AML-193 (cell line): ENCODE measurements around the gene CCRL2.
"Not testable (repeated sequence)": the region's sequence is repeated elsewhere in the genome, so short reads cannot be mapped to it uniquely, and the experiment has no call there.

Source experiments
- DNase-seq, 2 experiments: peaks; one replicate each; lab custom pipeline; 2025; lab: John Stamatoyannopoulos, UW

Gene CCRL2

GRCh38 chr3:46380471-46381221 is 26.4 kb upstream of the CCRL2 start:
- no peak for DNase-seq

GRCh38 chr3:46381625-46382024 is 25.4 kb upstream of the CCRL2 start:
- DNase-seq = no peak

DNA sequence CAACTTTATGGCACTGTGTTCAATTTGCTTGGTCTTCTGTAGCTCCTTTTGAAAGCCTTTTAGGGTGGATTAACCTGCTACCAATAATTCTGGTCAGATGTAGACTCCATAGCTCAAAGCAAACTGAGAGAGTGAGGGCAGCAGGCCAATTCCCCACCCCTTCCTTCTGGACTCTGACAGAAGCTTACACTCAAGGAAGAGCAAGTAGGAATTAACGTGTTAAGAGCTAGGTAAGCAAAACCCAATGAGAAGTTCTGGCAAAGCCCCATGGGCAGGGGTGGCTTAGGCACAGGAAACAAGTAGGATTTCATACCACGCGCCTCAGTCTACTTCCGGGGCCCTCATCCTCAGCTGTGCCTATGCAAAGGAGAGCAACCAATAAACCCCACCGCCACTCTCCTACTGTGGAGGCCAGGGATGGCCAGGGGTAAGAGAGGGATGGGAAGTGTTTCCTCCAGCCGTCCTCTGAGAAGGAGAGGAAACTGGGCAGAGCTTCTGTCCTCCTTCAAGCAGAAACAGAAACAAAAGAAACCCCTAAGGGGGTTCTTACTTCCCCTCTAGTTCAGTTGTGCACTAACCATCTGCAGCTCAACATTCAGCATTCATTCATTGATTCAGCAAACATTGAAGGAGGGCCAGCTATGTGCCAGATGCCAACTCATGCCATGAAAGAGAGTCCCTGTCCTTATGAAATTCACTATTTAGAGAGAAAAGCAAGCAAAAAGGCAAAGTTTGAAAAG is 23.7 kb upstream of the CCRL2 start:
- DNase-seq = no peak

GRCh38 chr3:46383951-46384330 is 23.1 kb upstream of the CCRL2 start:
- DNase-seq = no peak

GRCh38 chr3:46386205-46386604 is 20.9 kb upstream of the CCRL2 start:
- DNase-seq = no peak

- DNase-seq = not testable (repeated sequence)
Measured at GRCh38 chr3:46388847-46389246, 18.2 kb upstream of the CCRL2 start.

- no peak for DNase-seq
Measured at GRCh38 chr3:46389306-46389705, 17.8 kb upstream of the CCRL2 start.

DNA sequence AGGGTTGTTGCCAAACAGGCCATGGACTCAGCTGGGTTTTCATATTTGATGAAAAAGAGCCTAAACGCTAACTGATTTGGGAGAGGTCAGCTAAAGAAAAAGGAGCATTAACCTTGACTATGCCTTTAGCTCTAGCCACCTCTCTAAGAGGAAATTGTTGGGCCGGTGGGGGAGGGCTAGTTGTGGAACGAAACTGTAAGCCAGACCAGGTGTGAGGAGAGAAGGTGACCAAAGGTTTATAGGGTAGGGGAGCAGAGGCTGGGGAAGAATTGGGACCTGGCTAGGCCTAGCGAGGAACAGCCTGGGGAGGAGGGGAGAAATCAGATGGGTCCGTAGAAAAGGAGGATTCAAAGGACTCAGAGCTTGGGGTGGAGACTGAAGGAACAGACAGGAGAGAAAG is 15.5 kb upstream of the CCRL2 start:
- not testable (repeated sequence) for DNase-seq

DNA sequence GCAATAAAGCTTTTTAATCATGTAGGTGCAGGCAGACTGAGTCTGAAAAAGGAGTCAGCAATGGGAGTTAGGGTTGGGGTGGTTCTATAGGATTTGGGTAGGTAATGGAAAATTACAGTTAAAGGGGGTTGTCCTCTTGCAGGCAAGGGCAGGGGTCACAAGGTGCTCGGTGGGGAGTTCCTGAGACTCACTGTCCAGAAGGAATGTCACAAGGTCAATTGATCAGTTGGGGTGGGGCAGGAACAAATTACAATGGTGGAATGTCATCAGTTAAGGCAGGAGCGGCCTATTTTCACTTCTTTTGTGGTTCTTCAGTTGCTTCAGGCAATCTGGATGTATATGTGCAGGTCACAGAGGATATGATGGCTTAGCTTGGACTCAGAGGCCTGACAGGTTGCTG is 14.0 kb upstream of the CCRL2 start:
- no peak for DNase-seq

GRCh38 chr3:46393554-46394434 is 13.3 kb upstream of the CCRL2 start:
- peak; percentile 78 to 79 for DNase-seq

GRCh38 chr3:46395210-46395661 is 11.8 kb upstream of the CCRL2 start:
- DNase-seq = peak; percentile 43 to 60

DNA sequence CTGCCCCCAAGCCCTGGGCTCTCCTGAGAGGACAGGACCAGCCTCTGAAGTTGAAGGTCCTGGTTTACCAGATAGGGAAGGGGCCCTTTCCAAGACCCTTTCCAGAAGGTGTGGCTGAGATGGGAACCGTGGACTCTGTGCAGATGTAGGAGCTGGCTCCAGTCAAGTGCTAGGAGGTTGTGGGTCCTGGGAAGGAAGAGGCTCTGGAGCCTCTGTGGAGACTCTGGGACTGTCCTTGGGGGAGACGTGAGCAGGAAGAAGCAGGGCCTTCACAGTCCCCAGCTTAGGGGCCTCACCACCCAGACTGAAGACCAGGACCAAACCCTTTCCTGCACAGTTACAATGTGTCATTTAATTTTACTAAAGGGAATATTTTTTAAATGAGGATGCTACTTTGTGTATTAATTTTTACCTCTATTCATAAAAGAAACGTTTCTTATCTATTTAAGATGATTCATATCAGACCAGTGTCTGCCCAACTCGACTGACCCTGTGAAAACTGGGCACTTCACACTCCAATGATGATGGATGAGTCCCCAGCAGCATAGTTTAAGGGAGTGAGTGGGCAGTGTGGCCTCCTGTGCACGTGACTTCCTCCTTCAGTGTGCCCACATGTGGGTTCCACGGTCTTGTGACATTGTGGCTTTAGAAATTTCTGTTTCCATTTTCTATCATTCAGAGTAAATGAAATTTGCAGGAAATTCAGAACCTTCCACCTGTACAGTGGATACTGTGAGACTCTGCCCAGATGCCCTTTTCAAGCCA is 11.1 kb upstream of the CCRL2 start:
- peak; percentile 38 to 65 for DNase-seq

DNA sequence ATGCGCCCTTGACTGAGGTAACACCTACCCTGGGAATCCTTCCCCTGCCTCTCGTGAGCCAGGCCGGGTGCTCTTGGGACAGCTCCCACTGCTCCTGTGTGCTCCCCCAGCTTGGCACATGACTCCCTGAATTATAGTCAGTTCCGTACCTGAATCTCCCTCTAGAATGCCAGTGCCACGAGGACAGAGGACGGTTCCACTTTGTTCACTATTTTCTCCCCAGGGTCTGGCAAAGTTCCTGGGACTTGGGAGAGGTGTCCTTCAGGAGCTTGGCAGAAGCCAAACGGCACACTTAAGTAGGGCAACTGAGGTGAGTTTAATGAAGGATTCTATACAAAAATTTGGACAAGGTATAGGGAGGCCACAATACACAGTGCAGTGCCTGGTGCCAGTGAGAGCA is 9.9 kb upstream of the CCRL2 start:
- DNase-seq = no peak

- DNase-seq = no peak
Measured at GRCh38 chr3:46398186-46398955, 8.7 kb upstream of the CCRL2 start.

DNA sequence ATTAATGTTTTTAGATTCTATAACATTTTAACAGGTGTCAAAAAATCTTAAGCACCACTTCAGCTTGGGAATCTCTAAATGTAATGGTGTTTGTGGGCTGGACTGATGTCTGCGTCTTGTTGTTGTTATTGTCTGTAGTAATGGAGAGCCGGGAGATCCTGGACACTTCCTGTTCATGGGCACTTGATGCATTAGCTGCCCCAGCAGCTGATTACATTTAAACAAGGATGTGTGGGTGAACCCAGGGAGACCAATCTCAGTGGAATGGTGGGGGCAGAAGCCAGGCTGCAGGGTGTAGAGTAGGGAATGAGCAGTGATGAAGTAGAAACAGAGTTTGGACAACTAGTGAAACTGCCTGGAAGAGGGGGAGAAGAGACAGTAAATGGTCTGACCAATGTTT is 8.0 kb upstream of the CCRL2 start:
- no peak for DNase-seq

GRCh38 chr3:46399557-46399956 is 7.5 kb upstream of the CCRL2 start:
- no peak for DNase-seq

GRCh38 chr3:46400000-46400734 is 6.9 kb upstream of the CCRL2 start:
- no peak for DNase-seq

GRCh38 chr3:46400846-46401245 is 6.2 kb upstream of the CCRL2 start:
- no peak for DNase-seq

DNA sequence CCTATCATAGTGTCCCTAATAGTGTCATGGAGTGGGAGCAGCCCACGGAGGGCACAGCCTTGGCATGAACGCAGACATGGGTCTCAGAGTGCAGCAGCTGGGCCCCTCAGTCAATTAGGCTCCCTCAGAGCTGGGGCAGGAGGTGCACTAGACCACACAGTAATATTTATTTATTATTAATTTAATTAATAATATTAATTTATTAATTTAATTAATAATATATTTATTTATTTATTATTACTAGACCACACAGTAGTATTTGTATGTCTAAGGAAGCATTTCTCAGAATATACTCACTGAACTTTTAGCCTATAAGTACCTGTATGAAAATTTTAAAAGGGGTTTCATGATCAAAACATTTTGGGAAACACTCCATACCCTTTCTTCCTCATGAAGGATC is 5.5 kb upstream of the CCRL2 start:
- DNase-seq = no peak

DNA sequence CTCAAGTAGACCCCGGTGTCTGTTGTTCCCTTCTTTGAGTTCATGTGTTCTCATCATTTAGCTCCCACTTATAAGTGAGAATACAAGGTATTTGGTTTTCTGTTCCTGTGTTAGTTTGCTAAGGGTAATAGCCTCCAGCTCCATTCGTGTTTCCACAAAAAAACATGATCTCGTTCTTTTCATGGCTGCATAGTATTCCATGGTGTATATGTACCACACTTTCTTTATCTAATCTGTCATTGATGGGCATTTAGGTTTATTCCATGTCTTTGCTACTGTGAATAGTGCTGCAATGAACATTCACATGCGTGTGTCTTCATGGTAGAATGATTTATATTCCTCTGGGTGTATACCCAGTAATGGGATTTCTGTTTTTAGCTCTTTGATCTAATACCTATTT is 4.2 kb upstream of the CCRL2 start:
- DNase-seq = not testable (repeated sequence)
